MM.1S (cell line): ENCODE data around the gene ELP4.
"Not testable (repeated sequence)": the region's sequence is repeated elsewhere in the genome, so short reads cannot be mapped to it uniquely, and the experiment has no call there.

ENCODE experiments used
- DNase-seq: peaks from one replicate; pipeline ENCODE4 v3.0.0-alpha.2; 2015
- H2AFZ ChIP-seq: fragments of 300-600 bp; sonication (generic); 2 replicates; pipeline ENCODE4 v1.6.0; 2016; ENCODE audit warnings: antibody characterized with exemption, low read length
- H3F3A ChIP-seq: fragments of 300-600 bp; sonication (generic); 2 replicates; pipeline ENCODE4 v1.6.1; 2016; ENCODE audit warnings: mild to moderate bottlenecking, antibody characterized with exemption, low read length, moderate library complexity, mixed read lengths; ENCODE audit not compliant: insufficient read depth
- H3K27ac ChIP-seq: fragments of 300-600 bp; sonication (generic); 2 replicates; pipeline ENCODE4 v1.5.1; 2016; ENCODE audit warnings: mild to moderate bottlenecking, low read length
- H3K27me3 ChIP-seq: fragments of 300-600 bp; sonication (generic); replicated peaks from 2 replicates; pipeline ENCODE4 v1.6.0; 2016; ENCODE audit warnings: low read length; ENCODE audit not compliant: insufficient read depth
- H3K36me3 ChIP-seq: fragments of 300-600 bp; sonication (generic); replicated peaks from 2 replicates; pipeline ENCODE4 v1.6.1; 2016; ENCODE audit warnings: mild to moderate bottlenecking, low read length, mixed read lengths; ENCODE audit not compliant: insufficient read depth
- H3K4me1 ChIP-seq: fragments of 300-600 bp; sonication (generic); 2 replicates; pipeline ENCODE4 v1.6.1; 2016; ENCODE audit warnings: low read length, mixed read lengths
- H3K4me2 ChIP-seq: fragments of 300-600 bp; sonication (generic); 2 replicates; pipeline ENCODE4 v1.6.0; 2016; ENCODE audit warnings: low read depth, low read length
- H3K4me3 ChIP-seq: fragments of 300-600 bp; sonication (generic); 2 replicates; pipeline ENCODE4 v1.5.1; 2016; ENCODE audit warnings: low read length, mixed read lengths
- H3K79me2 ChIP-seq: fragments of 300-600 bp; sonication (generic); 2 replicates; pipeline ENCODE4 v1.6.1; 2016; ENCODE audit warnings: mixed run types, low read length, mixed read lengths
- H3K9ac ChIP-seq: fragments of 300-600 bp; sonication (generic); 2 replicates; pipeline ENCODE4 v1.6.1; 2016; ENCODE audit warnings: low read length, mixed read lengths
- H3K9me2 ChIP-seq: fragments of 300-600 bp; sonication (generic); replicated peaks from 2 replicates; pipeline ENCODE4 v1.6.1; 2016; ENCODE audit warnings: mild to moderate bottlenecking, low read length, mixed read lengths; ENCODE audit not compliant: insufficient read depth
- H3K9me3 ChIP-seq: fragments of 300-600 bp; sonication (generic); replicated peaks from 2 replicates; pipeline ENCODE4 v1.6.1; 2016; ENCODE audit warnings: mild to moderate bottlenecking, low read length, mixed read lengths; ENCODE audit not compliant: insufficient read depth
- H4K20me1 ChIP-seq: fragments of 300-600 bp; sonication (generic); 2 replicates; pipeline ENCODE4 v1.6.1; 2016; ENCODE audit warnings: mild to moderate bottlenecking, low read length, moderate library complexity, mixed read lengths; ENCODE audit not compliant: insufficient read depth
- EZH2 ChIP-seq: fragments of 300-600 bp; sonication (generic); optimal IDR thresholded peaks from 2 replicates; pipeline ENCODE3; 2017; ENCODE audit warnings: low read depth, mild to moderate bottlenecking, antibody characterized with exemption, low read length, mixed read lengths
- EZH2phosphoT487 ChIP-seq: fragments of 300-600 bp; sonication (generic); IDR thresholded peaks from 2 replicates; pipeline ENCODE4 v1.6.1; 2018; ENCODE audit warnings: antibody characterized with exemption, low read length
- TF ChIP-seq, protein P1 (sequence below): fragments of 300-600 bp; sonication (generic); IDR thresholded peaks from 2 replicates; pipeline ENCODE4 v1.5.1; 2016; ENCODE audit warnings: antibody characterized with exemption, low read length, mixed read lengths

ELP4 gene

DNA sequence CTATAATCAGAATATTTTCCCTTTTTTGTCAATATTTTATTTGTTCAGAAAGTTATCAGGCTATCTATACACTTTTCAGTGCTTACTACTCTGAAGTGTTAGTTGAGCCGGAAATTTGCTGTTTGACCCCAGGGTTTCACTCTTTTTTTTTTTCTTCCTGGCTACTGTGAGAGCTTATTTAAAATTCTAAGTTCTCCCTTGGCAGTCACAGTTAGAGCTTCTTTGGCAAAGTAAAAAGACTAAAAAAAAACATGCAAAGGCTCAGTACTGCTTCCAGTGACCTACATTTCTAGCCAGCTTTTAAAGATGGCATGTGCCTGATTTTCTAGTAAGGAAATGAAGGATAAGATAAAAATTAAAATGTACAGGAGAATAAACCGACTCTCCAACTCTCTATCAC is 48.4 kb downstream of the ELP4 start:
- Histone ChIP-seq H3K9me2 (no peaks in the 10 kb centered on the region), H3K27me3 (no peaks in the 10 kb centered on the region), H2AFZ (no peak overlapping the region), H3K4me3 (no peak overlapping the region), H3K9ac (no peak overlapping the region), H3F3A (no peaks in the 10 kb centered on the region), H3K4me2 (no peak overlapping the region), H3K4me1 (no peaks in the 10 kb centered on the region), H3K79me2 (no peaks in the 10 kb centered on the region), H3K9me3 (no peaks in the 10 kb centered on the region), H3K36me3 (no peaks in the 10 kb centered on the region), H4K20me1 (no peaks in the 10 kb centered on the region), H3K27ac (no peak overlapping the region)
- TF ChIP-seq EZH2phosphoT487: no peak
- TF ChIP-seq, protein P1, sequence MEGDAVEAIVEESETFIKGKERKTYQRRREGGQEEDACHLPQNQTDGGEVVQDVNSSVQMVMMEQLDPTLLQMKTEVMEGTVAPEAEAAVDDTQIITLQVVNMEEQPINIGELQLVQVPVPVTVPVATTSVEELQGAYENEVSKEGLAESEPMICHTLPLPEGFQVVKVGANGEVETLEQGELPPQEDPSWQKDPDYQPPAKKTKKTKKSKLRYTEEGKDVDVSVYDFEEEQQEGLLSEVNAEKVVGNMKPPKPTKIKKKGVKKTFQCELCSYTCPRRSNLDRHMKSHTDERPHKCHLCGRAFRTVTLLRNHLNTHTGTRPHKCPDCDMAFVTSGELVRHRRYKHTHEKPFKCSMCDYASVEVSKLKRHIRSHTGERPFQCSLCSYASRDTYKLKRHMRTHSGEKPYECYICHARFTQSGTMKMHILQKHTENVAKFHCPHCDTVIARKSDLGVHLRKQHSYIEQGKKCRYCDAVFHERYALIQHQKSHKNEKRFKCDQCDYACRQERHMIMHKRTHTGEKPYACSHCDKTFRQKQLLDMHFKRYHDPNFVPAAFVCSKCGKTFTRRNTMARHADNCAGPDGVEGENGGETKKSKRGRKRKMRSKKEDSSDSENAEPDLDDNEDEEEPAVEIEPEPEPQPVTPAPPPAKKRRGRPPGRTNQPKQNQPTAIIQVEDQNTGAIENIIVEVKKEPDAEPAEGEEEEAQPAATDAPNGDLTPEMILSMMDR: no peak
- no peak for TF ChIP-seq EZH2
- DNase-seq: no peak

GRCh38 chr11:31560842-31561476 is 51.4 kb downstream of the ELP4 start:
- no peaks in the 10 kb centered on the region for H3K79me2 ChIP-seq
- no peaks in the 10 kb centered on the region for H4K20me1 ChIP-seq
- H3K9me3 ChIP-seq: no peaks in the 10 kb centered on the region
- no peak overlapping the region for H2AFZ ChIP-seq
- no peaks in the 10 kb centered on the region for H3F3A ChIP-seq
- H3K36me3 ChIP-seq: no peaks in the 10 kb centered on the region
- no peak overlapping the region for H3K4me2 ChIP-seq
- no peaks in the 10 kb centered on the region for H3K9me2 ChIP-seq
- H3K4me3 ChIP-seq: no peak overlapping the region
- no peak for DNase-seq
- no peak overlapping the region for H3K9ac ChIP-seq
- no peaks in the 10 kb centered on the region for H3K27me3 ChIP-seq
- no peaks in the 10 kb centered on the region for H3K4me1 ChIP-seq
- no peak overlapping the region for H3K27ac ChIP-seq
- TF ChIP-seq EZH2: no peak
- TF ChIP-seq EZH2phosphoT487: no peak
- TF ChIP-seq, protein P1: no peak

DNA sequence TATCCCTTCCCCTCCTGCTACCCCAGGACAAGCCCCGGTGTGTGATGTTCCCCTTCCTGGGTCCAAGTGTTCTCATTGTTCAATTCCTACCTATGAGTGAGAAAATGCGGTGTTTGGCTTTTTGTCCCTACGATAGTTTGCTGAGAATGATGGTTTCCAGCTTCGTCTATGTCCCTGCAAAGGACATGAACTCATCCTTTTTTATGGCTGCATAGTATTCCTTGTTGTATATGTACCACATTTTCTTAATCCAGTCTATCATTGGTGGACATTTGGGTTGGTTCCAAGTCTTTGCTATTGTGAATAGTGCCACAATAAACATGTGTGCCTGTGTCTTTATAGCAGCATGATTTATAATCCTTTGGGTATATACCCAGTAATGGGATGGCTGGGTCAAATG is 55.0 kb downstream of the ELP4 start:
- H3F3A ChIP-seq, H3K9ac ChIP-seq, H3K79me2 ChIP-seq, H3K9me3 ChIP-seq, H3K4me3 ChIP-seq, H3K27me3 ChIP-seq, H4K20me1 ChIP-seq, H3K4me2 ChIP-seq, H3K36me3 ChIP-seq, H3K4me1 ChIP-seq, H2AFZ ChIP-seq, H3K9me2 ChIP-seq, H3K27ac ChIP-seq, DNase-seq: not testable (repeated sequence)

DNA sequence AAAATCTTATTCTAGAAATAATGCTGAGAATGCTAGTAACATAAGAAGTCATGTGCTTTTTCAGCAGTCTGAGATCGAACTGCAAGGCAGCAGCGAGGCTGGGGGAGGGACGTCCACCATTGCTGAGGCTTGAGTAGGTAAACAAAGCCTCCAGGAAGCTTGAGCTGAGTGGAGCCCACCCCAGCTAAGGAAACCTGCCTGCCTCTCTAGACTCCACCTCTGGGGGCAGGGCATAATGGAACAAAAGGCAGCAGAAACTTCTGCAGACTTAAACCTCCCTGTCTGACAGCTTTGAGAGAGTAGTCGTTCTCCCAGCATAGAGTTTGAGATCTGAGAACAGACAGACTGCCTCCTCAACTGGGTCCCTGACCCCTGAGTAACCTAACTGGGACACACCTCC is 64.6 kb downstream of the ELP4 start:
- H3K36me3 ChIP-seq, DNase-seq, H3K4me2 ChIP-seq, H3K4me1 ChIP-seq, H3K79me2 ChIP-seq, H3K27ac ChIP-seq, H2AFZ ChIP-seq, H3K27me3 ChIP-seq, H3F3A ChIP-seq, H3K9me2 ChIP-seq, H3K9ac ChIP-seq, H3K9me3 ChIP-seq, H3K4me3 ChIP-seq, H4K20me1 ChIP-seq: not testable (repeated sequence)

DNA sequence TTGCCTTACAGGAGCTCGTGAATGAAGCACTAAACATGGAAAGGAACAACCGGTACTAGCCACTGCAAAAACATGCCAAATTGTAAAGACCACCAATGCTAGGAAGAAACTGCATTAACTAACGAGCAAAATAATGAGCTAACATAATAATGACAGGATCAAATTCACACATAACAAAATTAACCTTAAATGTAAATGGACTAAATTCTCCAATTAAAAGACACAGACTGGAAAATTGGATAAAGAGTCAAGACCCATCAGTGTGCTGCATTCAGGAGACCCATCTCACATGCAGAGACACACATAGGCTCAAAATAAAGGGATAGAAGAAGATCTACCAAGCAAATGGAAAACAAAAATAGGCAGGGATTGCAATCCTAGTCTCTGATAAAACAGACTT is 66.2 kb downstream of the ELP4 start:
- H3F3A ChIP-seq, H3K9ac ChIP-seq, H4K20me1 ChIP-seq, H3K36me3 ChIP-seq, H3K9me3 ChIP-seq, H3K9me2 ChIP-seq, H2AFZ ChIP-seq, H3K27ac ChIP-seq, H3K4me1 ChIP-seq, H3K27me3 ChIP-seq, H3K4me2 ChIP-seq, H3K4me3 ChIP-seq, H3K79me2 ChIP-seq, DNase-seq: not testable (repeated sequence)

DNA sequence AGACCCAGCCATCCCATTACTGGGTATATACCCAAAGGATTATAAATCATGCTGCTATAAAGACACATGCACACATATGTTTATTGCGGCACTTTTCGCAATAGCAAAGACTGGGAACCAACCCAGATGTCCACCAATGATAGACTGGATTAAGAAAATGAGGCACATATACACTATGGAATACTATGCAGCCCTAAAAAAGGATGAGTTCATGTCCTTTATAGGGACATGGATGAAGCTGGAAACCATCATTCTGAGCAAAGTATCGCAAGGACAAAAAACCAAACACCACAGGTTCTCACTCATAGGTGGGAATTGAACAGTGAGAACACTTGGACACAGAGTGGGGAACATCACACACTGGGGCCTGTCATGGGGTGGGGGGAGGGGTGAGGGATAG is 69.8 kb downstream of the ELP4 start:
- H3K9ac ChIP-seq, H3F3A ChIP-seq, H3K4me2 ChIP-seq, H3K27me3 ChIP-seq, H3K4me3 ChIP-seq, H3K36me3 ChIP-seq, H3K79me2 ChIP-seq, H3K27ac ChIP-seq, H3K4me1 ChIP-seq, H4K20me1 ChIP-seq, H2AFZ ChIP-seq, DNase-seq, H3K9me2 ChIP-seq, H3K9me3 ChIP-seq: not testable (repeated sequence)
